Retinal pigment epithelial cell (primary cell): Measurements from ENCODE around the gene GPC3.

ENCODE experiments used
- DNase-seq: peaks from one replicate; pipeline ENCODE4 v3.0.0-alpha.2; 2010; ENCODE audit warnings: low read depth
- H3K4me3 ChIP-seq: 2 replicates; pipeline ENCODE4 v1.5.1; 2011; ENCODE audit warnings: mild to moderate bottlenecking, low read length, control low read depth, moderate library complexity
- TF ChIP-seq, protein P1 (sequence below): conservative IDR thresholded peaks from 2 replicates; pipeline ENCODE4 v1.5.1; 2011; ENCODE audit warnings: low read depth, low read length, control low read depth, inconsistent platforms

GPC3 gene

DNA sequence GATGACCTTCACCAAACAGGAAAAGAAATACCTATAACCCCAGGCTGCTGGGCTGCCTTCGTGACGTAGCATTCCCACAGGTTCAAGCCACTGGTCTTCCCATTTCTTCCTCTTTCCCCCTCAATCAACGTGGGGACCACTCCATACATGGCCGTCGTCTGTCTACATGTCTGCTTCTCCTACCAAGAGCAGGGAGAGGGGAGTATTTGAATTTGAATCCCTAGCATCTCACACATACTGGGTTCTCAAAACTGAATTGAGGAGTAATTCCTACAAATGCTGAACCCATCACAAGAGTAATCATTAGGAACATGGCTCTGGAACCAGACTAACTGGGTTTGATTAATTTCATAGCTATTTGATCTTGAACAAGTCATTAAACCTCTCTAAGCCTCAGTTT, 17.3 kb downstream of the GPC3 start:
- no peak for DNase-seq
- TF ChIP-seq, protein P1, sequence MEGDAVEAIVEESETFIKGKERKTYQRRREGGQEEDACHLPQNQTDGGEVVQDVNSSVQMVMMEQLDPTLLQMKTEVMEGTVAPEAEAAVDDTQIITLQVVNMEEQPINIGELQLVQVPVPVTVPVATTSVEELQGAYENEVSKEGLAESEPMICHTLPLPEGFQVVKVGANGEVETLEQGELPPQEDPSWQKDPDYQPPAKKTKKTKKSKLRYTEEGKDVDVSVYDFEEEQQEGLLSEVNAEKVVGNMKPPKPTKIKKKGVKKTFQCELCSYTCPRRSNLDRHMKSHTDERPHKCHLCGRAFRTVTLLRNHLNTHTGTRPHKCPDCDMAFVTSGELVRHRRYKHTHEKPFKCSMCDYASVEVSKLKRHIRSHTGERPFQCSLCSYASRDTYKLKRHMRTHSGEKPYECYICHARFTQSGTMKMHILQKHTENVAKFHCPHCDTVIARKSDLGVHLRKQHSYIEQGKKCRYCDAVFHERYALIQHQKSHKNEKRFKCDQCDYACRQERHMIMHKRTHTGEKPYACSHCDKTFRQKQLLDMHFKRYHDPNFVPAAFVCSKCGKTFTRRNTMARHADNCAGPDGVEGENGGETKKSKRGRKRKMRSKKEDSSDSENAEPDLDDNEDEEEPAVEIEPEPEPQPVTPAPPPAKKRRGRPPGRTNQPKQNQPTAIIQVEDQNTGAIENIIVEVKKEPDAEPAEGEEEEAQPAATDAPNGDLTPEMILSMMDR = no peak
- H3K4me3 ChIP-seq = no peak overlapping the region

DNA sequence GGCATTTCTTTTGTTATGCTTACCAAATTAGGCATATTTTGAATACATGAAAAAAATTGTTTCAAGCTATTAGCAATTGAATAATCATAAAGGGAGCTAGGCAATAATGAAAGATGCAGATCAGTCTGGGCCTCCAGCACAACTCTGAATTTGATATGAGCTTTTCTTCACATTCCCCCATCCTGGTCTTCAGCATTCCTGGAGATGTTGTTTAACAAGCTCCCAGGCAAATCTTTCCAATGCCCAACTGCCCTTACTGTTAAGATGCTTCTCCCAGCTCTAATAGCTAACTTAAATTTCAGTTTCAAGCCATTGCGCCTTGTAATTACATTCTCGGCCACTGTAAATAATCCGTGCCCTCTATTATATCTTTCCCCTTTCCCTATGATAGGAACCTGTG, 19.2 kb downstream of the GPC3 start:
- DNase-seq = no peak
- TF ChIP-seq, protein P1 = no peak
- no peak overlapping the region for H3K4me3 ChIP-seq

DNA sequence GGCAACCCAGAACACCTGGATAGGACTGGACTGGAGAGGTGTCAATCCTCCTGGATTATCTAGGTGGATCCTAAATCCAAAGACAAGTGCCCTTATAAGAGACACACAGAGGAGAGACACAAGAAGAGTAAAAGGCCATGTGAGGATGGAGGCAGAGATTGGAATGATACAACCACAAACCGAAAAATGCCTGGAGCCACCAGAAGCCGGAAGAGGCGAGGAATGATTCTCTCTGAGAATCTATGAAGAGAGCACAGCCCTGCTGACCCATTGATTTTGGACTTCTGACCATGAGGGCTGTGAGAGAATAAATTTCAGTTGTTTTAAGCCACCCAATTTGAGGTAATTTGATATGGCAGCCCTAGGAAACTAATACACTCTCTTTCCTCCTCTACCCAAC, 20.1 kb downstream of the GPC3 start:
- TF ChIP-seq, protein P1 = no peak
- DNase-seq = no peak
- no peak overlapping the region for H3K4me3 ChIP-seq

DNA sequence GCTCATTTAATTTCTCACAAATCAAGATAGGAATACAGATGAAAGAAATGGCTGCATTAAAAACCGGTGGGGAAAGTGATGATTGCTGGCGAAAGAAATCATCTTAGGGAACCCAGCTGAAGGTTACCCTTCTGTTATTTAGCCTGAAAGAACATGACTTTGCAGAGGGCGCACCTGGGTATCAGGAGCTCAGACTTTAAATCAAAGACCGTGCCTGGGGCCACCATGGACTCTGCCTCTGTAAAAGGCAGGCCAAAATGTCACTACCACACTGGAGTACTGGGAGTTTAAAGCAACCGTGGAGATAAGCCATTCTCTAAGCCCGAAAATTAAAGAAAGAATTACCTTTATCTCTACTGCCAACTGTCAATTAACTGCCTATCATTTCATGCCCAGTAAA, 24.3 kb downstream of the GPC3 start:
- TF ChIP-seq, protein P1 = no peak
- DNase-seq = no peak
- H3K4me3 ChIP-seq = no peak overlapping the region

DNA sequence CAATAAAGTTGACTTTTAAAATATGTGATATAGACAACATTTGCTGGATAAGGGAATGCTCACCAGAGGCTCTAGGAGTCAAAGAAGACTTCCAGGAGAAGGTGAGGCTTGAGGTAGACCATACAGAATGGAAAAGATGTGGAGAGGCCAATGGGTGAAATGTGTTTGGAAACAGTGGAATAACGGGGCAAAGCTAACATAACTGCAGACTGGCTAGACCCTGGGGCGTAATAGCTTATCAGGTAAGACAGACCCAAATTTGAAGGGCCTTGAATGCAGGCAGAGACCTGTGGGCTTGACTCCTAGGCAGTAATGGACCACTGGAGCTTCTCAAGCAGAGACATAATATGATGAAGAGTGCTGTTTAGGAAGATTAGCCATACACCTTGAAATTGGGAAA, 25.4 kb downstream of the GPC3 start:
- DNase-seq = no peak
- TF ChIP-seq, protein P1 = no peak
- no peak overlapping the region for H3K4me3 ChIP-seq

DNA sequence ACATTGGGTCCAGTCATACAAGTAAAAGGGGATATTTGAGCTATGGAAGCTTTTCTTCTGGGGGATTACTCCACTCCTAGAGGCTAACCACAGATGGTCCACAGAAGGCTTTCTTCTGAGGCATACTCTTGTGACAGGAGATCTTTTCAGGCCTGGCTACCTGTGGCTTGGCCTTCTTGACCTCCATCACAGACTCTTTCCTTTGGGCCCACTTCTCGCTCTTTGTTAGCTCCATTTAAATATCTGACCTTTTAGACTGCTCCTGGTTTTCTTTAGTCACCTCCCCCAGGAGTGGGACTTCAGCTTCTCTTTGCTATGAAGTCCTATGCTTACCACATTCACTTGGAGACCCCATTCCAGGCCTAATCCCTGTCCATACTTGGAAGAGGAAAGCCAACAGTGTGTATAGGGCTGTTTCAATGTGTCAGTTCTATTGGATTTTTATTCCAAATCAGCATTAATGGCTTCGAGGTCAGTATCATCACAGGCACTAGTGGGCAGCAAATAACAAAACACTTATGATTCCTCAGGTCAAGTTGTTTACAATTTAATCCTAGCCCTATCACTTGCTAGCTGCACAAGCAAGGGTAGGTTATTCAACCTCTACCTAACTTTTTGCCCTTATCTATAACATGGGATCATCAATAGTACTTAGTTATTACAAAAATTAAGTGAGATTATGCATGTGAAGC, 26.3 kb downstream of the GPC3 start:
- TF ChIP-seq, protein P1 = peak; percentile 37
- no peak for DNase-seq
- H3K4me3 ChIP-seq = no peak overlapping the region

DNA sequence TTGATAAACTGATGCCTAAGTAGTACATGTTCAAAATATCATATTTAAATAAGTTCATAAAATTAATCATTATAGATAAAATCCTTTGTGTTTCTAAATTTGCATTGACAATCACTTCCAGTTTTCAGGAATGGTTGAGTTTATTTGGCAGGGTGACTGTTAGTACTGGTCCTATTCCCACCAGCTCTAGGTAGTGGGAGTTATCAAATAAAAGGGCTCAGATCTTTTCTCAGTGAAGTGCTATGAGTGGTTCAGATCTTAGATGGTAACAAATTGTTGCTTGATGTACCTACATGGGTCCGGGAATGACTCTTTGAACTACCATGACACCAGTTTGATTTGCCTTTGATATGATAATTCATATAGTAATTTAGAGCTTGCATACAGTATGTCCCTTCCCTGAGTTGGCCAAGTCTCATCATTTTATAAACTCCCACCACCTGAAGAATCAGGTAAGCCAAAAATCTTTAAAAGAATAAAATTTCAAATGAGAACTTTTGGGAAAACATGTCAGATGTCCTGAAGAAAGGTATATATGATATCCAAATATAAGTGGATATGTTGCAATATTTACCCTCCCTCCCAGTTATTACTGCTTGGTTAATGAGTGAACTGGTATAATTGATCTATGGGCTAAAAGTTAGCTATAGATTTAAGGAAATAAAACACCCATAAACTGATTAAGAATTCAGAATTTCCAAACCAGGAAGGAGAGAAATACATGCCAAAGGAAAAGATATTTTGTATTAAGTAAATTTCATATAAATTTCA, 28.6 kb downstream of the GPC3 start:
- H3K4me3 ChIP-seq = no peak overlapping the region
- TF ChIP-seq, protein P1 = no peak
- no peak for DNase-seq
